B cell (primary cell): ENCODE measurements around the gene CHFR. TPM values are rescaled to one million over a fixed set of nuclear protein-coding genes. Genes with fewer than 3 reads are reported as not detected.

Source experiments
- ATAC-seq: fragments of 200-7000 bp; cut with Tn5 transposase; one replicate; pipeline ENCODE4 v1.10.0; 2021; ENCODE audit warnings: low read depth, mild to moderate bottlenecking, moderate number of reproducible peaks, moderate library complexity
- CTCF ChIA-PET: fragments of 350-600 bp; sonication (Branson Sonifier 250); formaldehyde crosslinking; loops from one replicate; lab custom pipeline; 2021; ENCODE audit warnings: antibody characterized with exemption, inconsistent platforms; lab: Charles Lee
- POLR2A ChIA-PET: fragments of 350-600 bp; sonication (Branson Sonifier 250); formaldehyde crosslinking; loops from one replicate; lab custom pipeline; 2021; ENCODE audit warnings: antibody characterized with exemption; lab: Charles Lee
- DNase-seq: peaks from one replicate; pipeline ENCODE4 v3.0.0; 2013
- H2AFZ ChIP-seq: 2 replicates; pipeline ENCODE4 v1.6.1; 2012; ENCODE audit warnings: mild to moderate bottlenecking, low read depth, low read length; ENCODE audit not compliant: insufficient read depth, poor library complexity, severe bottlenecking
- H3K27ac ChIP-seq, 2 donors: 1 replicate in 1 of 2; 2 replicates in 1 of 2; pipeline ENCODE4 v1.5.1; 2012 to 2013; ENCODE audit warnings: low read length in 2 of 2, mild to moderate bottlenecking in 2 of 2, moderate library complexity in 1 of 2
- H3K27me3 ChIP-seq, 4 experiments: fragments of 200-600 bp in 1 of 4; sonication (generic) in 1 of 4; replicated peaks in 1 of 4; 1 replicate in 2 of 4; 2 replicates in 2 of 4; pipeline versions ENCODE4 v1.6.1 to v1.7.0; 2013 to 2016; ENCODE audit warnings: low read length in 3 of 4, mild to moderate bottlenecking in 2 of 4, mixed read lengths in 1 of 4, moderate library complexity in 1 of 4; ENCODE audit not compliant: insufficient read depth in 4 of 4, control insufficient read depth in 3 of 4; ENCODE audit errors: control extremely low read depth in 1 of 4
- H3K36me3 ChIP-seq, 2 experiments: replicated peaks in 1 of 2; 1 replicate in 1 of 2; 2 replicates in 1 of 2; pipeline versions ENCODE4 v1.6.1 to v1.7.1; 2013; ENCODE audit warnings: low read length in 1 of 2; ENCODE audit not compliant: insufficient read depth in 2 of 2, control insufficient read depth in 1 of 2; ENCODE audit errors: control extremely low read depth in 1 of 2, extremely low read depth in 1 of 2
- H3K4me1 ChIP-seq, 2 donors: fragments of 200-600 bp in 1 of 2; sonication (generic) in 1 of 2; 1 replicate in 1 of 2; 2 replicates in 1 of 2; pipeline versions ENCODE4 v1.5.1 to v1.6.1; 2013 to 2017; ENCODE audit warnings: low read length in 2 of 2; ENCODE audit not compliant: control insufficient read depth in 2 of 2, insufficient read depth in 2 of 2
- H3K4me2 ChIP-seq: replicated peaks from 2 replicates; pipeline ENCODE3; 2012; ENCODE audit warnings: mild to moderate bottlenecking, low read depth, low read length; ENCODE audit not compliant: poor library complexity, severe bottlenecking
- H3K4me3 ChIP-seq, 5 experiments: fragments of 200-600 bp in 1 of 5; sonication (generic) in 1 of 5; 1 replicate in 3 of 5; 2 replicates in 2 of 5; pipeline versions ENCODE4 v1.5.1 to v1.7.0; 2011 to 2016; ENCODE audit warnings: low read length in 4 of 5, mild to moderate bottlenecking in 4 of 5, low read depth in 2 of 5, control low read depth in 1 of 5, moderate library complexity in 1 of 5; ENCODE audit not compliant: insufficient read depth in 1 of 5; ENCODE audit errors: control extremely low read depth in 1 of 5, extremely low read depth in 1 of 5
- H3K79me2 ChIP-seq: fragments of 200-600 bp; sonication (generic); one replicate; pipeline ENCODE4 v1.6.0; 2016; ENCODE audit warnings: low read length; ENCODE audit not compliant: control insufficient read depth, insufficient read depth
- H3K9ac ChIP-seq: fragments of 200-600 bp; sonication (generic); 2 replicates; pipeline ENCODE4 v1.6.1; 2017; ENCODE audit warnings: mild to moderate bottlenecking, low read length, moderate library complexity
- H3K9me3 ChIP-seq, 3 donors: one replicate each; pipeline versions ENCODE4 v1.6.1 to v1.7.1; 2013; ENCODE audit warnings: low read length in 2 of 3; ENCODE audit not compliant: control insufficient read depth in 2 of 3, insufficient read depth in 1 of 3; ENCODE audit errors: control extremely low read depth in 1 of 3
- H4K20me1 ChIP-seq: 2 replicates; pipeline ENCODE4 v1.6.0; 2012; ENCODE audit warnings: mild to moderate bottlenecking, low read length; ENCODE audit not compliant: insufficient read depth, control insufficient read depth, poor library complexity, severe bottlenecking
- H3K27ac Mint-ChIP-seq: one replicate; pipeline ENCODE4 v1.8.0; 2021; ENCODE audit warnings: mixed read lengths
- H3K27me3 Mint-ChIP-seq: one replicate; pipeline ENCODE4 v1.8.0; 2021; ENCODE audit warnings: mixed read lengths
- H3K4me1 Mint-ChIP-seq: one replicate; pipeline ENCODE4 v1.8.0; 2021; ENCODE audit warnings: mixed read lengths
- H3K4me3 Mint-ChIP-seq: one replicate; pipeline ENCODE4 v1.8.0; 2021; ENCODE audit warnings: mixed read lengths
- H3K9me3 Mint-ChIP-seq: one replicate; pipeline ENCODE4 v1.8.0; 2022; ENCODE audit warnings: mixed read lengths; ENCODE audit not compliant: insufficient read depth
- CTCF ChIP-seq: fragments of 200-600 bp; IDR thresholded peaks from one replicate; pipeline ENCODE4 v1.8.0; 2022; ENCODE audit warnings: antibody characterized with exemption, mild to moderate bottlenecking
- EZH2 ChIP-seq: IDR thresholded peaks from 2 replicates; pipeline ENCODE4 v1.6.1; 2012; ENCODE audit warnings: borderline replicate concordance, low read depth, mild to moderate bottlenecking, moderate library complexity, low read length; ENCODE audit not compliant: insufficient read depth, poor library complexity, severe bottlenecking
- WGBS: methylation state at CpG from one replicate; pipeline ENCODE4 v1.1.5; 2013; ENCODE audit warnings: missing lambda C conversion rate; ENCODE audit not compliant: insufficient coverage; 5-methylcytosine and 5-hydroxymethylcytosine counted together
- intact Hi-C: fragments of 100-400 bp; cut with micrococcal nuclease; formaldehyde crosslinking; loops from one replicate; pipeline ENCODE4 v1.10.0; 2022
- polyA plus RNA-seq: library from polyadenylated mRNA; depleted of rRNA; stranded (reverse); fragments of >200 nt; gene quantifications from 2 replicates; pipeline ENCODE4 v1.2.3, GENCODE V29; 2012
- total RNA-seq, 2 donors: library from RNA; stranded (reverse); fragments of 120-200 nt in 1 of 2; gene quantifications; 1 replicate in 1 of 2; 2 replicates in 1 of 2; pipeline versions ENCODE4 v1.2.3 to v1.2.4, GENCODE V29; 2013 to 2022

CHFR gene
- total and polyA plus RNA-seq, 2 donors (not counting 1 experiment from before 2014, with no cell fraction given): 83.8 to 92.5 TPM

- no peak for TF ChIP-seq EZH2
- TF ChIP-seq CTCF: no peak
- no peaks in the 10 kb centered on the region for H3K27me3 ChIP-seq
- H3K4me3 Mint-ChIP-seq: no peak overlapping the region
- DNase-seq: no peak
- H3K9me3 ChIP-seq: no peaks in the 10 kb centered on the region
- H3K27me3 Mint-ChIP-seq: no peaks in the 10 kb centered on the region
- no peak overlapping the region for H3K4me3 ChIP-seq
- no peaks in the 10 kb centered on the region for H3K4me1 Mint-ChIP-seq
- H3K4me2 ChIP-seq: no peak overlapping the region
- H3K9me3 Mint-ChIP-seq: no peaks in the 10 kb centered on the region
- H3K27ac Mint-ChIP-seq: no peak overlapping the region
- peaks cover 0 to 60% of the 10 kb centered on the region in 2 experiments for H3K36me3 ChIP-seq
- intact Hi-C loops: no loop called here
- no peak overlapping the region for H3K9ac ChIP-seq
- no peak overlapping the region for H3K27ac ChIP-seq
- no peak overlapping the region for H2AFZ ChIP-seq
- H3K79me2 ChIP-seq: peaks cover 23% of the 10 kb centered on the region
- WGBS: 97% methylated on average over 15 of the region's 15 CpGs
- CTCF ChIA-PET: no interaction called here
- POLR2A ChIA-PET: no interaction called here
- H3K4me1 ChIP-seq: no peaks in the 10 kb centered on the region
- peaks cover 10% of the 10 kb centered on the region for H4K20me1 ChIP-seq
- ATAC-seq: no peak
Observed at GRCh38 chr12:132787877-132788276, 99.5 kb downstream of the CHFR start.

- ATAC-seq (no peak), DNase-seq (no peak)
- Mint-ChIP-seq H3K9me3 (no peaks in the 10 kb centered on the region), H3K27me3 (no peaks in the 10 kb centered on the region), H3K4me3 (no peak overlapping the region), H3K27ac (no peak overlapping the region), H3K4me1 (no peaks in the 10 kb centered on the region)
- intact Hi-C loops: no loop called here
- peaks cover 17% of the 10 kb centered on the region for H3K79me2 ChIP-seq
- H3K27me3 ChIP-seq: no peaks in the 10 kb centered on the region
- H3K4me1 ChIP-seq: no peaks in the 10 kb centered on the region
- H3K9me3 ChIP-seq: no peaks in the 10 kb centered on the region
- POLR2A ChIA-PET: no interaction called here
- H3K36me3 ChIP-seq: peaks cover 0 to 65% of the 10 kb centered on the region in 2 experiments
- H3K27ac ChIP-seq: no peak overlapping the region
- H3K4me2 ChIP-seq: no peak overlapping the region
- peaks cover 7% of the 10 kb centered on the region for H4K20me1 ChIP-seq
- TF ChIP-seq CTCF (no peak), EZH2 (no peak)
- CTCF ChIA-PET: no interaction called here
- no peak overlapping the region for H3K9ac ChIP-seq
- H3K4me3 ChIP-seq: no peak overlapping the region
- 98% methylated on average over 21 of the region's 21 CpGs for WGBS
- H2AFZ ChIP-seq: no peak overlapping the region
Observed at GRCh38 chr12:132786192-132786591, 101.2 kb downstream of the CHFR start.
